Heart left ventricle (tissue), 16 donors: Measurements from ENCODE around the gene LRMDA. TPM values are rescaled to one million over a fixed set of nuclear protein-coding genes. Genes with fewer than 3 reads are reported as not detected.

Experiments
- ATAC-seq, 4 donors: fragments of 200-7000 bp; cut with Tn5 transposase; one replicate each; pipeline ENCODE4 v1.9.1; 2020 to 2022; ENCODE audit warnings: moderate library complexity in 4 of 4, mild to moderate bottlenecking in 3 of 4, moderate number of reproducible peaks in 1 of 4
- DNase-seq, 5 donors: peaks; one replicate each; pipeline ENCODE4 v3.0.0-alpha.2; 2020
- H3K27ac ChIP-seq, 12 donors: fragments of 200-600 bp; sonication (generic) in 4 of 12; one replicate each; pipeline versions ENCODE4 v1.5.0 to v1.8.0; 2016 to 2022; ENCODE audit warnings: mild to moderate bottlenecking in 2 of 12
- H3K27me3 ChIP-seq, 9 donors: fragments of 200-600 bp; sonication (generic) in 2 of 9; one replicate each; pipeline versions ENCODE4 v1.5.1 to v1.8.0; 2016 to 2022; ENCODE audit warnings: mild to moderate bottlenecking in 3 of 9
- H3K36me3 ChIP-seq, 9 donors: fragments of 200-600 bp; sonication (generic) in 2 of 9; one replicate each; pipeline versions ENCODE4 v1.5.0 to v1.8.0; 2018 to 2022; ENCODE audit warnings: mild to moderate bottlenecking in 2 of 9
- H3K4me1 ChIP-seq, 12 donors: fragments of 200-600 bp; sonication (generic) in 4 of 12; one replicate each; pipeline versions ENCODE4 v1.5.0 to v1.8.0; 2016 to 2022; ENCODE audit warnings: mild to moderate bottlenecking in 3 of 12
- H3K4me3 ChIP-seq, 12 donors: fragments of 200-600 bp; sonication (generic) in 4 of 12; one replicate each; pipeline versions ENCODE4 v1.5.0 to v1.8.0; 2017 to 2022; ENCODE audit warnings: mild to moderate bottlenecking in 9 of 12, moderate library complexity in 4 of 12
- H3K9me3 ChIP-seq, 12 donors: fragments of 200-600 bp; sonication (generic) in 4 of 12; one replicate each; pipeline versions ENCODE4 v1.5.0 to v1.8.0; 2016 to 2022; ENCODE audit warnings: mild to moderate bottlenecking in 1 of 12
- CTCF ChIP-seq, 12 donors: fragments of 200-600 bp; sonication (generic) in 4 of 12; IDR thresholded peaks; one replicate each; pipeline versions ENCODE4 v1.5.0 to v1.8.0; 2018 to 2022; ENCODE audit warnings: antibody characterized with exemption in 12 of 12, mild to moderate bottlenecking in 5 of 12
- POLR2A ChIP-seq, 2 donors: fragments of 450-650 bp; IDR thresholded peaks; one replicate each; pipeline ENCODE4 v1.6.1; 2017; ENCODE audit warnings: antibody characterized with exemption in 2 of 2, mild to moderate bottlenecking in 2 of 2, moderate library complexity in 2 of 2
- WGBS, 4 donors: extraction: QIAGEN DNeasy Blood & Tissue Kit in 2 of 4; methylation state at CpG; one replicate each; pipeline versions ENCODE4 v1.1.5 to v1.1.7; 2013 to 2018; 5-methylcytosine and 5-hydroxymethylcytosine counted together
- intact Hi-C, 10 donors: fragments of 100-400 bp; cut with DNase I; formaldehyde crosslinking; loops; one replicate each; pipeline versions ENCODE4 v1.11.1 to v1.14.2; 2022
- polyA plus RNA-seq, 2 donors: library from polyadenylated mRNA; stranded (reverse); fragments of 200-250 nt; gene quantifications; one replicate each; pipeline ENCODE4 v1.2.3, GENCODE V29; 2013
- total RNA-seq, 9 donors: library from RNA; depleted of rRNA in 2 of 9; stranded (reverse); fragments of >200 nt in 2 of 9; fragmentation: NEBNext Ultra II Directional in 3 of 9; extraction: Animal tissue kit (Norgen Biotek cat#: 25700) in 3 of 9; gene quantifications; one replicate each; pipeline versions ENCODE4 v1.1.0 to v1.2.4, GENCODE V29; 2016 to 2023
- donor health status: ischemic (EF 13 %, LVEDD 7.1; RV severe dilation, severe dysfunction).
- donor health status: healthy with polysubstance abuse.
- donor health status: DM: no; HTN: yes; CAD: no.
- donor health status: DM: no; HTN: no; CAD: no.
- donor health status: ischemic (EF 25% LVEDD 6.9; RV normal size, moderate dysfunction).
- donor health status: ischemic (EF 25% LVEDD 5.7; RV mildly dilated, moderate dysfunction).
- donor health status: healthy.
- donor health status: DM: yes; HTN: yes; CAD: no.
- donor health status: ischemic (EF 35%, LVEDD 5.7; RV mildly dilated, moderate dysfunction).
- donor health status: nonischemic (EF 11% LVEDD 7.7; RV severe dilation, severe dysfunction).
- donor health status: DM: yes; HTN: yes; CAD: no.
- donor health status: PGD.
- donor health status: ischemic (EF 29% LVEDD 5.4; RV normal size, mild dysfunction).
- donor health status: nonischemic (EF 23%, LVEDD 6.1; RV moderate dilation, normal function).

Gene LRMDA
- total and polyA plus RNA-seq, 11 donors = 2.4 to 34.4 (median 14.9) TPM

GRCh38 chr10:75640381-75640780 is 209.0 kb downstream of the LRMDA start:
- no peak overlapping the region for H3K4me3 ChIP-seq
- DNase-seq = no peak
- H3K9me3 ChIP-seq = no peaks in the 10 kb centered on the region
- intact Hi-C loops = no loop called here
- H3K4me1 ChIP-seq = peaks cover 0 to 6% (median 0%) of the 10 kb centered on the region in 12 donors
- H3K36me3 ChIP-seq = no peaks in the 10 kb centered on the region
- no peaks in the 10 kb centered on the region for H3K27me3 ChIP-seq
- TF ChIP-seq POLR2A (IDR thresholded peaks at IDR 0.05) (no peak), CTCF (IDR thresholded peaks at IDR 0.05) (no peak)
- H3K27ac ChIP-seq = no peak overlapping the region
- no peak for ATAC-seq
- WGBS, 4 donors = 70 to 92% (median 88%) methylated on average over 3 of the region's 3 CpGs

- Histone ChIP-seq H3K4me1 (peaks cover 0 to 6% (median 0%) of the 10 kb centered on the region in 12 donors), H3K27ac (no peak overlapping the region), H3K9me3 (no peaks in the 10 kb centered on the region), H3K4me3 (no peak overlapping the region), H3K27me3 (no peaks in the 10 kb centered on the region), H3K36me3 (no peaks in the 10 kb centered on the region)
- DNase-seq (no peak), ATAC-seq (no peak)
- WGBS, 4 donors = 90 to 97% (median 96%) methylated on average over 1 of the region's 1 CpG
- intact Hi-C loops = no loop called here
- TF ChIP-seq POLR2A (IDR thresholded peaks at IDR 0.05) (no peak), CTCF (IDR thresholded peaks at IDR 0.05) (no peak)
These were observed 209.4 kb downstream of the LRMDA start for GRCh38 chr10:75640803-75641202.

- WGBS, 4 donors = 95 to 98% (median 96%) methylated on average over 2 of the region's 2 CpGs
- no peak for TF ChIP-seq POLR2A (IDR thresholded peaks at IDR 0.05)
- no peak for TF ChIP-seq CTCF (IDR thresholded peaks at IDR 0.05)
- no peak overlapping the region for H3K27ac ChIP-seq
- H3K27me3 ChIP-seq = no peaks in the 10 kb centered on the region
- H3K9me3 ChIP-seq = no peaks in the 10 kb centered on the region
- intact Hi-C loops = no loop called here
- H3K4me3 ChIP-seq = no peak overlapping the region
- no peak for ATAC-seq
- no peaks in the 10 kb centered on the region for H3K36me3 ChIP-seq
- DNase-seq = no peak
- H3K4me1 ChIP-seq = peaks cover 0 to 2% (median 0%) of the 10 kb centered on the region in 12 donors
These were observed 212.0 kb downstream of the LRMDA start for GRCh38 chr10:75643405-75643804.

GRCh38 chr10:75643944-75644692 is 212.7 kb downstream of the LRMDA start:
- H3K36me3 ChIP-seq = no peaks in the 10 kb centered on the region
- no peak for ATAC-seq
- no peaks in the 10 kb centered on the region for H3K27me3 ChIP-seq
- WGBS, 4 donors = 70 to 76% (median 73%) methylated on average over 5 of the region's 5 CpGs
- H3K9me3 ChIP-seq = no peaks in the 10 kb centered on the region
- peaks cover 0 to 3% (median 0%) of the 10 kb centered on the region in 12 donors for H3K4me1 ChIP-seq
- H3K27ac ChIP-seq = no peak overlapping the region
- H3K4me3 ChIP-seq = no peak overlapping the region
- intact Hi-C loops = no loop called here
- no peak for DNase-seq
- TF ChIP-seq POLR2A (IDR thresholded peaks at IDR 0.05) = no peak
- no peak for TF ChIP-seq CTCF (IDR thresholded peaks at IDR 0.05)
